IPS-18c (cell line): ENCODE results near the gene BRAP.
"Not testable (repeated sequence)": the region's sequence is repeated elsewhere in the genome, so short reads cannot be mapped to it uniquely, and the experiment has no call there.

Experiments used
- H3K4me3 ChIP-seq: 2 replicates; pipeline ENCODE4 v1.7.0; 2013; ENCODE audit warnings: low read depth, mild to moderate bottlenecking, low read length, moderate library complexity; ENCODE audit not compliant: insufficient read depth
- H3K9me3 ChIP-seq: one replicate; pipeline ENCODE4 v1.6.1; 2013; ENCODE audit warnings: mild to moderate bottlenecking, low read length, moderate library complexity; ENCODE audit not compliant: control insufficient read depth, insufficient read depth

The BRAP gene

GRCh38 chr12:111685811-111686573 is at the start of gene BRAP, which contains the start of gene ACAD10:
TSS of gene BRAP (minus strand) at chr12:111685956. CDS start at chr12:111685792, 164 bp downstream.
TSS of gene ACAD10 (plus strand) at chr12:111686053. CDS start at chr12:111692710, 6,657 bp downstream.
- H3K4me3 ChIP-seq, result peak within 1 kb of the TSS; percentile 98
- peaks cover 2% of the 10 kb centered on the region for H3K9me3 ChIP-seq

- Histone ChIP-seq H3K4me3 (no peak overlapping the region), H3K9me3 (no peaks in the 10 kb centered on the region)
Measured at GRCh38 chr12:111733340-111733915, 47.7 kb upstream of the BRAP start.

GRCh38 chr12:111732786-111733185 is 47.0 kb upstream of the BRAP start:
- H3K9me3 ChIP-seq, result no peaks in the 10 kb centered on the region

GRCh38 chr12:111730420-111730819 is 44.7 kb upstream of the BRAP start:
- Histone ChIP-seq H3K9me3 (no peaks in the 10 kb centered on the region), H3K4me3 (no peak overlapping the region)

More at GRCh38 chr12:111732786-111733185, 47.0 kb upstream of the BRAP start:
- H3K4me3 ChIP-seq, result no peak overlapping the region

- Histone ChIP-seq H3K4me3 (no peak overlapping the region), H3K9me3 (peaks cover 3% of the 10 kb centered on the region)
Measured at GRCh38 chr12:111728795-111729194, 43.0 kb upstream of the BRAP start.

- not testable (repeated sequence) for H3K4me3 ChIP-seq, H3K9me3 ChIP-seq
Measured at GRCh38 chr12:111723646-111724360, 38.0 kb upstream of the BRAP start.

GRCh38 chr12:111720457-111720856 is 34.7 kb upstream of the BRAP start:
- no peak overlapping the region for H3K4me3 ChIP-seq

GRCh38 chr12:111719316-111719715 is 33.6 kb upstream of the BRAP start:
- not testable (repeated sequence) for H3K4me3 ChIP-seq, H3K9me3 ChIP-seq

More at GRCh38 chr12:111720457-111720856, 34.7 kb upstream of the BRAP start:
- H3K9me3 ChIP-seq, result peaks cover 3% of the 10 kb centered on the region

- no peak overlapping the region for H3K4me3 ChIP-seq
- no peaks in the 10 kb centered on the region for H3K9me3 ChIP-seq
Measured at GRCh38 chr12:111715279-111715678, 29.5 kb upstream of the BRAP start.

- Histone ChIP-seq H3K4me3 (no peak overlapping the region), H3K9me3 (no peaks in the 10 kb centered on the region)
Measured at GRCh38 chr12:111706145-111706544, 20.4 kb upstream of the BRAP start.

- H3K4me3 ChIP-seq, result no peak overlapping the region
- no peaks in the 10 kb centered on the region for H3K9me3 ChIP-seq
Measured at GRCh38 chr12:111705672-111706071, 19.9 kb upstream of the BRAP start.

- H3K4me3 ChIP-seq, result no peak overlapping the region
Measured at GRCh38 chr12:111699962-111700361, 14.2 kb upstream of the BRAP start.

GRCh38 chr12:111693818-111694217 is 8.1 kb upstream of the BRAP start:
- Histone ChIP-seq H3K9me3 (no peaks in the 10 kb centered on the region), H3K4me3 (no peak overlapping the region)

More at GRCh38 chr12:111699962-111700361, 14.2 kb upstream of the BRAP start:
- H3K9me3 ChIP-seq, result no peaks in the 10 kb centered on the region

- no peak overlapping the region for H3K4me3 ChIP-seq
- no peaks in the 10 kb centered on the region for H3K9me3 ChIP-seq
Measured at GRCh38 chr12:111692575-111693210, 6.9 kb upstream of the BRAP start.

GRCh38 chr12:111691262-111691661 is 5.5 kb upstream of the BRAP start:
- no peaks in the 10 kb centered on the region for H3K9me3 ChIP-seq
- no peak overlapping the region for H3K4me3 ChIP-seq

GRCh38 chr12:111687952-111688351 is 2.2 kb upstream of the BRAP start:
- H3K9me3 ChIP-seq, result peaks cover 2% of the 10 kb centered on the region
- H3K4me3 ChIP-seq, result no peak overlapping the region

GRCh38 chr12:111687255-111687654 is 1.5 kb upstream of the BRAP start:
- peaks cover 2% of the 10 kb centered on the region for H3K9me3 ChIP-seq

More at GRCh38 chr12:111687255-111687654, 1.5 kb upstream of the BRAP start:
- no peak overlapping the region for H3K4me3 ChIP-seq
